Activated CD4-positive, alpha-beta T cell treated with anti-CD3 and anti-CD28 coated beads for 4 hours (primary cell): ENCODE results near the gene SLC39A9.
"Not testable (repeated sequence)": the region's sequence is repeated elsewhere in the genome, so short reads cannot be mapped to it uniquely, and the experiment has no call there.

Experiments
- DNase-seq, 2 donors: peaks; one replicate each; pipeline ENCODE4 v3.0.0-alpha.2; 2020

Gene SLC39A9

GRCh38 chr14:69479696-69480095, 81.2 kb downstream of the SLC39A9 start:
- DNase-seq: no peak

- DNase-seq: no peak
These were observed 81.6 kb downstream of the SLC39A9 start for GRCh38 chr14:69480136-69480535.

GRCh38 chr14:69481815-69482568, 83.5 kb downstream of the SLC39A9 start:
- DNase-seq: no peak

DNA sequence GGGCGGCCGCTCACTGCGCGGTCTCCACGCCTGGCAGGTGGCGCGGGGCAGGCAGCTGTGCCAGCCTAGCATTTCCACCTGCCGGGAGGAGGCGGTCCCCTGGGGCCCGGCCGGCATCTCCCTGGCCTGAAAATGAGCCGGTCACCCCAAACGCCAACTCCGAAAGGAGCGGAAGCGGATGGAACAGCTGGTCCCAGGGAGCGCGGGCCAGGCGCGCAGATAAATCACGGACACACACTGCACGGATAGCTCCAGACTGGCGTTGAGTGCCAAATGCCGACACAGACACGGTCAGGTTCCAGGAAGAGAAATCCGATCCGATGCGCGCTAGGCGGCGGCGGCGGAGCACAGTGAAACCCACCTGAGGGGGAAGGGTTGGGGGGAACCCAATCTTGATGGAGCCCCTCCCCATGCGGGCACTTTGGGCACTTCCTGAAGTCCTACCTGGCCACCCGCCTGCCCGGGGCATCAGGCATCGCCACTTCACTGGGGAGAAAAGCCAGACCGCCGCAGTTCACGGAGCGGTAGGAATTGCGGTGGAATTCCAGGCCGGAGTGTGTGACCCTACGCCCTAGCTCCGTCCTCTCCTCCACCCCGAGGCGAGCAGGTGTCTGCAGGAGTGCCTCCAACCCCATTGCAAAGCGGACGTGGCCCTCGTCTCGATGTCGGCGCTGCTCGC, 85.4 kb downstream of the SLC39A9 start:
- DNase-seq: no peak

DNA sequence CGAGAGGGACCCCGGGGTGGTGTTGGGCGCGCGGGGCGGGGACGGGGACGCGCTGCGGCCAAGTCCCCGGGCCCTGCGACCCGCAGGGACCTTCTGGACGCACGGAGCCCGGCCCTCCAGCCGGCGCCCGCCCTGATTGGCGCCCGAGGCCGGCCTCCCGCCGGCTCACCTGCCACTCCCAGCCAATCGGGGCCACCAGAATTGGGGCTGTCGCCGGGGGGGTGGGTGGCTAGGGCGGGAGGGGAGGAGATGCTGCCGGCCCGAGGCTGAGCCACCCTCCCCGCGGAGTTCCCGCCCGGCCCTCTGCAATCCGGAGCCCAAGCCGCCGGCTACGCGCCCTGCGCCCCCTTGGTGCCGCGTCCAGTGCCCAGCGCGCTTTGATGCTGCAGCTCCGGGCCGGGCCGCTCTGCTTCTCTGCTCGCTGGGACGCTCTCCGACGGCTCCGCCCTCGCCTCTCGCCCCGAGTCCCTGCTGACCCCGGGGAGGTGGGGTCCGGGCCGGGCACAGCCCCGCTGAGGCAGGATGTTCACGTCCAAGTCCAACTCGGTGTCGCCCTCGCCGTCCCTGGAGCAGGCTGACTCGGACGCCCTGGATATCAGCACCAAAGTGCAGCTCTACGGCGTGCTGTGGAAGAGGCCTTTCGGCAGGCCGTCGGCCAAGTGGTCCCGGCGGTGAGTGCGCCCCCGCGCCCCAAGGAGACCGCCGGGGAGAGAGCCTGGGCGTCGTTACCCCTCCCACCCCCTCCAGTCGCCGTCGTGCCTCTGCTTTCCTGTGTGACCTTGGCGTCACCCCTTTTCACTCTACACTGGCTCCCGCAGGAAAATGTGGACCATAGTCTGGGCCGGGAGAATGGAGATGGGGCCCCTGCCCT, 86.2 kb downstream of the SLC39A9 start, which contains the start of gene PLEKHD1:
PLEKHD1 (plus strand) TSS at position 285 of the 871 bp plus-strand sequence; CDS start at position 523, 238 bp downstream.
- DNase-seq: no peak

DNA sequence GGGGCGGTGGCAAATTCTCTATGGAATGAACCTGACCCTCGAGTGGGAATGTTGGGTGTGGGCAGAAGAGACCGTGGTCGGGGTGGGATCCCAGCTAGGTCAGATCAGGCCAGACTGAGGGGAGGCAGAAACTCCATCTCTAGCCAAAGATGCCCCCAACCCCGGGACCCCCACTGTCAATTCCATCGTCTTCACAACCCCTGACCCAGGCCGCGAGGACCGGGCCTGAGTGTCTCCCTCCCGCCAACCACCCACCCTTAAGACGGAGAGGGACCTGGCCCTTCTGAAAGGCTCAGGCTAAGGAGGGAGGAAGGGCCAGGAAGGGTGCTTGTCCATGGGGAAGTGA, 86.8 kb downstream of the SLC39A9 start:
- DNase-seq: no peak

DNA sequence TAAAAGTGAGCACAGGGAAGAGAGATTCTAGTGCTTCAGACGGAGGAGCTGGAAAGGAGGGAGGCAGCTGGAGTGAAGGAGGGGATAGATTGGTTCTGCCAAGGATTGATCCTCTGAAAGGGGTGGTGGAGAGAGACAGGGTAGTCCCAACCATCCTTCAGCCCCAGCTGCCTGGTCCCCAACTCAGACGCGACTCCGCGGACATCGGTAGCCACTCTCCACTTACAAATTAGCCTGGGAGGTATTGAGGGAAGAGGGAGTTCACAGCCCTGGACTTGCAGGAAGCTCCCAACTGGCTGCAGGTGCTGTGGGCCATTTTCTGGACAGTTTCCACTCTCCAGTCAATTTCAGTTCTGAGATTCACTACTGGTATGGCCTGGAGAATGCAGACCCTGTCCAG, 87.2 kb downstream of the SLC39A9 start:
- no peak for DNase-seq

- no peak for DNase-seq
These were observed 88.7 kb downstream of the SLC39A9 start for GRCh38 chr14:69487226-69487625.

GRCh38 chr14:69487771-69488170, 89.3 kb downstream of the SLC39A9 start:
- no peak for DNase-seq

DNA sequence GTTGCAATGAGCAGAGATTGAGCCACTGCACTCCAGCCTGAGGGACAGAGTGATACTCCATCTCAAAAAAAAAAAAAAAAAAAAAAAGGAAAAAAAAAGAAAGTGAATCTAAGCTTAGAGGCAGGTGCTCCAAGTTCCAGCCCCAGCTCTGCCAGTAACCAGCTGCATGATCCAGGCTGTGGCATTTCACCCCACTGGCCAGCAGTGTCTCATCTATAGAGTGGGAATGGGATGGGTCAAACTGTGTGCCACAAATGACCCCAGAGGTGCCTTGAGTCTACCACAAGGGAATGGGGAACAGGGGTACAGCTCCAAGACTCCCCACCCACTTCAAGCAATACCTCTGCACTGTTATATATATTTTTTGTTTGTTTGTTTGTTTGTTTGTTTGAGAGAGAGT, 91.0 kb downstream of the SLC39A9 start:
- DNase-seq: no peak

GRCh38 chr14:69490219-69490918, 91.9 kb downstream of the SLC39A9 start:
- no peak for DNase-seq

DNA sequence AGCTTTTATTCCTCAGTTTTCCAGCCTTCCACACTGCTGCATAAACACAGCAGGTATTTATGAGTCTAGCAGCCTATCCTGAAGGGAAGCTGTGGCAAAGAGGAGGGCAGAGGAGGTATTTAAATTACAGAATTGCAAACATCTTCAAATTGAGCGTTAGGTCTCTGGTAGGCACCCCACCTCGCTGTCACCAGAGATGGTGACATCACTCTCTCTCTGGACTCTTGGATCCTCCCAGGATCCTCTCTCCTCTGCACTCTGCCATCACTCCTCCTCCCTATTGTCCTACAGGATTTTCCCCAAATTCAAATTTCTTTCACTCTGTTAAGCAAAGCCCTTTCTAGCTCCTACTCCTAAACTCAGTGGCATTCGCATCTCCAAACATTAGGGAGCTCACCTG, 92.7 kb downstream of the SLC39A9 start:
- DNase-seq: no peak

- DNase-seq: no peak
These were observed 94.5 kb downstream of the SLC39A9 start for GRCh38 chr14:69493038-69493437.

GRCh38 chr14:69493791-69494190, 95.3 kb downstream of the SLC39A9 start:
- DNase-seq: no peak

DNA sequence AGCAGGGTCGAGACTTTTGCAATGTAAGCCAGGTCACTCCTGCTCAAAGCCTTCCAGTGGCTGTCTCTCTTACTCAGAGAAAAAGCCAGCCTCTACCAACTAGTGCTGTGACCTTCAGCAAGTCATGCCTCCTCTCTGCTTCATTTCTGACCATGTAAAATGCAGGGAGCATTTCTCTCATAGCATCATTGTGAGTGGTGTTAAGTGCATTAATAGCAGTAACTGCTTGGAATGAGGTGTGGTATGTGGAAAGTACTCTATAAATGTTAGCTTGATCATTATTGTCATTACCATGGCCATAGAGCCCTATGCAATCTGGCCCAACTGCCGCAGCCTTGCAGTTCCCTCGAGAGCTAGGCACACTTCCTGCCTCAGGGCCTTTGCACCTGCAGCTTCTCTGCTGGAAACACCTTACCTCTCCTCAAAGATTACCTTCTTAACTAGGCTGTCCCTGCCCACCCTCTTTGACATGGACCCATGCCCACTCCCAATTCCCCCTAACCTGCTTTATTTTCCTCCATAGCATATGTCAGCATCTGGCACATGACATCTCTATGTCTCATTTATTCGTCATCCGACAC, 96.9 kb downstream of the SLC39A9 start:
- no peak for DNase-seq

DNA sequence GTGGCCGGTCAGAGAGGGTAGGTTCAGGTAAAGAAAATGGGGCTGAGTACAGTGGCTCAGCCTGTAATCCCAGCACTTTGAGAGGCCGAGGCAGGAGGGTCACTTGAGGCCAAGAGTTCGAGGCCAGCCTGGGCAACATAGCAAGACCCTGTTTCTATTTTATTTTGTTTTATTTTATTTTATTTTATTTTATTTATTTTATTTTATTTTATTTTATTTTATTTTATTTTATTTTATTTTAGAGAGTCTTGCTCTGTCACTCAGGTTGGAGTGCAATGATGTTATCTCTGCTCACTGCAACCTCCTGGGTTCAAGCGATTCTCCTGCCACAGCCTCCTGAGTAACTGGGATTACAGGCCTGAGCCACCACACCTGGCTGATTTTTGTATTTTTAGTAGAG, 99.4 kb downstream of the SLC39A9 start:
- not testable (repeated sequence) for DNase-seq

GRCh38 chr14:69498286-69498685, 99.8 kb downstream of the SLC39A9 start:
- not testable (repeated sequence) for DNase-seq

DNA sequence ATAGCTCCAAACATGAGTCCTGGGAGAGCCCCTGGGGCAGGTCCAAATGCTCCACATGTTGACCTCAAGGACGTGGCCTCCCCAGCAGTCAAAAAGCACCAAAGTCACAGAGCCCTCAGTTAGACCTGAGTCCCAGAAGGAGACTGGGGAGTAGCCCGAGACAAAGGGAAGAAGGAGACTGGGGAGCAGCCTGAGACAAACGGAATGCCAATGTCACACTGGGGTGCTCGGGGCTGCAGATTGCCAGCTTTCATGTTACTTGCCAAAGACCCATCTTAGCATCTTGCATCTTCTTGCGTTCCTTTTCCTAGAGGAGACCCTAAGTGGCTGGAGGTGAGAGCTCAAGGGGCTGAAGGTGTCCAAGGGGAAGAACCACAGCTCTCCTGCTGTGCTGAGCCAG, 100.9 kb downstream of the SLC39A9 start:
- no peak for DNase-seq

- no peak for DNase-seq
These were observed 101.6 kb downstream of the SLC39A9 start for GRCh38 chr14:69500096-69500495.

DNA sequence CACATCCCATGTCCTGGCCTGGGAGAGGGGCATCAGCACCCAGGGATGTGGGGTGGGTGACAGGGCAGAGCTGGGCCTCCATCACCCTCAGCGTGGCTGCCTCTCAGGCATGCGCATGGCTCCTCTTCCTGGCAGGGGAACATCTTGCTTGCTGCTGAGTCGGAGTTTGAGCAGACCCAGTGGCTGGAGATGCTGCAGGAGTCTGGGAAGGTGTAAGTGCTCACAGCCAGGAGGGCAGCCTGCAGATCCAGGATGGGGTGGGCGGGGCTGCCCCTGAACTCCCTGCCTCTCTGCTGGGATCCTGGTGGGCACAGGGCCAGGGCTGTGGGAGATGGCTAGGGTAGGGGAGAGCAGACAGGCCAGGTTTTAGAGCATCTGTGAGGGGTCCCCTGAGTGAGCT, 102.2 kb downstream of the SLC39A9 start:
- DNase-seq: no peak

DNA sequence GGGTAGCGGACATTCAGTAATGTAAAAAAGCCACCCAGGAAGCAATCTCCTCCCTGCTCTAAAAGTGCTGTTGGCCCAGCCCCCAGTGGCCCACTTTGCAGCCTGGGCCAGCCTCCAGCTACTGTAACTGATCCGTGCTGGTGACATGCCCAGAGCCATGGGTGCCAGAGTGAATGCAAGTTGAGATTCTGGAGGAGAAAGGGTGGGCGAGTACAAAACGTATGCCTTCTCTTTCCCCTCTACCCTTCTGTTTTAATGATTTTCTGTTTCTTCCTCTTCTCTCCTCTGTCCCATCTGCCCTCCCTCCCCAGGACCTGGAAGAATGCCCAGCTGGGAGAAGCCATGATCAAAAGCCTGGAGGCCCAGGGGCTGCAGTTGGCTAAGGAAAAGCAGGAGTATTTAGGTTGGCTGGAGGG, 102.9 kb downstream of the SLC39A9 start:
- DNase-seq: no peak

- no peak for DNase-seq
These were observed 106.3 kb downstream of the SLC39A9 start for GRCh38 chr14:69504775-69505174.
